ENCODE measurements around the gene PPP1R3G. TPM values are rescaled to one million over a fixed set of nuclear protein-coding genes. Genes with fewer than 3 reads are reported as not detected.

PPP1R3G gene
- total RNA-seq, 1 experiment from 2014 or later: 0.60 TPM

DNA sequence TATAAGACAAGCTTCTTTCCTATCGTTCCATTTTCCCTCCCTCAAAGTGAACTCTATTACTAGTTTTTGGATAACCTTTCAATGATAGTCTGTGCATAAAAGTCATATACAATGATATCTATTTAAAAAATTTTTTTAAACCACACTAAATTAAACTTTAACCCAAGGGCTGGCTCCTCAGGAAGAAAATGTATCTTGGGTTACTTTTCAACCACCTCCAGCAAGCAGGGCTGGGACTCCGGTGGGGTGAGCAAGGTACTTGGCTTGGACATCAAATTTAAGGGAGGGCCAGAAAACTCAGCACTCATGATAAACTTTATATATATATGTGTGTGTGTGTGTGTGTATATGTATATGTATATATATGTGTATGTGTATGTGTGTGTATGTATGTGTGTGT is 13.9 kb upstream of the PPP1R3G start:
- no peak for DNase-seq (ENCODE audit: low read depth)

DNA sequence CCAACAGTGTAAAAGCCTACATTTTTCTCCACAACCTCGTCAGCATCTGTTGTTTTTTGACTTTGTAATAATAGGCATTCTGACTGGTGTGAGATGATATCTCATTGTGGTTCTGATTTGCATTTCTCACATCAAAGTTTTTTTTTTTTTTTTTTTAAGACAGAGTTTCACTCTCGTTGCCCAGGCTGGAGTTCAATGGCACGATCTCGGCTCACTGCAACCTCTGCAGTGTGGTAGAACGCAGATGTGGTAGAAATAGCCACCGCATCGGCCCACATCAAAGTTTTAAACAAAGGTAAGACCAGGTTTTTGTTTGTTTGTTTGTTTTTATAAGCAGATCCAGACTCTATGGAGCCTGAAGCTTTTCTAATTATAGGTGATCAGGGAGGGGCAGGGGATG is 12.7 kb upstream of the PPP1R3G start:
- no peak for DNase-seq (ENCODE audit: low read depth)

DNA sequence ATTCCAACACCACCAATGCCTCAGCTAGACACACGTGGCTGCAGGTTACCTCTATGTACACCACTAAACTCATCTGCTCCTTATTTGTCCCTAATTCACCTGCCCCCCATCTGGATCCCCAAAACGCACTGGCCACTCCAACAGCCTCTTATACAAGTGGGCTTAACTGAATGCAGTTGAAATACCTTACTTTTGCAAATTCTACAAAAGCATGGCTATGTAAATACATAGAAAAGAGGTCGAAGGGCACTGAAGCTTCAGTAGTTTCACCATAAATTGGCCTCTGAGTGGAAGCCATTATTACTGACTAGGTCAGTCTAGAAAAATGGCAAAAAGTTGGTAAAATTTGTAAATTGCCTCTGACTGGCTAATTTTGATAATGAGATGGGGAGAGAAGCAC is 11.1 kb upstream of the PPP1R3G start:
- no peak for DNase-seq (ENCODE audit: low read depth)

DNA sequence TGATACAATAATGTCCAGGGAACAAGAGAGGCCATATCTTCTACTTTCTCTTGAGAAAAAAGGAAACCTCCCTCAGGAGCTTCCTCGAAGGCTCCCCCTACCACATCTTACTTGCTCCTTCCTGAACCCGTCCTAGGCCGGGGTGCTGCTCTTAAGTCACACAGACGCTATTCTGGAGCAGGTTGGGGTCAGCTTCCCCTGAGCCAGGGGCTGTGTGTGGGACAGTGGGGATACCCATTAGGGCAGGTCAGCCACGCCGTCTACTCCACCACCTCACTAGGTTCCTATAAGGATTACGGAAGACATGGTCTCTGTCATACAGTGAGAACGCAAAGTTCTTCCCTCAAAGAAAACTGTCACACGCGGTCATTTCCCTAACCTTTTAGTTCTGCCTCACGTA is 8.2 kb upstream of the PPP1R3G start:
- DNase-seq (ENCODE audit: low read depth): no peak

DNA sequence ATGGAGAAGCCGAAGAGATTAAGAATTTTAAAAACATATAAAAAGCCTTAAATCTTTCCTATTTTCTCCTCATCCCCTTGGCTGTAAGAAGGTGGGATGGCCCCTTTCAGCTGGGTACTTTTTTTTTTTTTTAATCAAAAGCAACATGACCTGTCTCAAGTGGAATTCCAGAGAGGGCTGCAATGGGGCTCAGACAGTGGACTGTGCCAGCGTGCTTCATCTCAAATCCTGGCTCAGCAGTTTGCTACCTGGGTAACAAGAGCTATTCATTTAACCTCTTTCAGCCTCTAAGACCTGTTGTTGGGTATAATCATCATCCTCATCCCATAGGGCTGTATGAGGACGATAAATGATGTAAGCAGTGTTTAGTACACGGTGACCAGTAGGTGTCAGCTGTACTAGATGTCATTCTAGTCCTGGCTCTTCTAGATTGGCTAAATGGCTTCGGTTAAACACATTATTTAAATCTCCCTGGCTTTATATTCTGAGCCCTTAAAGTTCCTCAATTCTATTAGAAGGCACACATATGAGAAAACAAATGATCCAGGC is 6.9 kb upstream of the PPP1R3G start:
- DNase-seq (ENCODE audit: low read depth): peak; percentile 37

DNA sequence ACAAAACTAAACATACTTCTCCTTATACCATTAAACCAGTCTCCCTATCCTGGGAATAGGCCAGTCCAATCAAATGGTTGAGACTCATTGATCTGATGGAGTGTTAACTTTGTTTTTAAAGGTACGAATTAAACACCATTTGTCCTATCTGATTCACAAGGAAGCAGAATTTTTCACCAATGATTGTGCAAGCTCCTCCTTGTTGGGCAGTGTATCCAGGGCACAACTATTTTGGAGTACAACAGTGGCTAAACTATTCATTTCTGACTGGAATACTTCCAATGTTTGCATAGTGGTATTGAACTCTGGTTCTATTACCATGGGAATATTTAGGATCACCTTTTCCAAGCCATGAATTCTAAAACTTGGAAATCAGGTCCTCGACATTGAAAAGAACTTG is 5.4 kb upstream of the PPP1R3G start:
- no peak for DNase-seq (ENCODE audit: low read depth)

DNA sequence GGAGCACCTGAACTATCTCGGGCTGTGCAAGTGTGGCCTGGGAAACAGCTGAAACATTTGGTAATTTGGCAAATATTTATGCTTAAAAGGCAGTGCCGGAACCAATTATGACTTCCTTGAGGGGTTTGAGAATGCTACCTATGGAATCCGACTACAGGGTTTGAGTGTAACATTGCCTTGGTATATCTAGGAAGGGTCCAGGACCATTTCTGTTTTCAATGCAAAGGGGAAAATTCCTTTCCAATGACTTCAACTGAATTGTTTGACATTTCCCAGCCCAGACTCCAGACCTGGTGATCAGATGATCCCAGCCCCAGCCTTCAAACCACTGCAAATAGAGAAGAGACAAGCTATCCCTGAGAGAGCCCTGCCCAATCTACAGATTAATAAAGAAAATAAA is 4.6 kb upstream of the PPP1R3G start:
- no peak for DNase-seq (ENCODE audit: low read depth)

DNA sequence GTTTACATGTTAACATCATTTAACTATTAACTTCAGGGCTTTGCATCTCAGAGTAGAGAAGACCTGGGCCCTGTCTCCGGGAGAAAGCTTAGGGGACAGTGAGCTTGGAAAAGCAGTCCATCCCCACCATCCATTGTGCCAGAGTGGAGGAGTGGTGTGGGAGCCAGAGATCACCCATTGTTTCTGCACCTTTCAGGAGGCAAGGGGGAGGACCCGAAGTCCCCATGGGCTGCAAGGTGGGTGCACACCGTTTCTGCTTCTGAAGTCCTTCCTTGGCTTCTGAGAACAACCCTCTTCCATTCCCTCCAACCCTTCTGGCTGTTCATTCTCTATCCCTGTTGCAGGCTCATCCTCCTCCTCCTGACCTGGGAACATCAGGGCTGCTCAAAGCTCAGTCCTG is 4.0 kb upstream of the PPP1R3G start:
- DNase-seq (ENCODE audit: low read depth): no peak

DNA sequence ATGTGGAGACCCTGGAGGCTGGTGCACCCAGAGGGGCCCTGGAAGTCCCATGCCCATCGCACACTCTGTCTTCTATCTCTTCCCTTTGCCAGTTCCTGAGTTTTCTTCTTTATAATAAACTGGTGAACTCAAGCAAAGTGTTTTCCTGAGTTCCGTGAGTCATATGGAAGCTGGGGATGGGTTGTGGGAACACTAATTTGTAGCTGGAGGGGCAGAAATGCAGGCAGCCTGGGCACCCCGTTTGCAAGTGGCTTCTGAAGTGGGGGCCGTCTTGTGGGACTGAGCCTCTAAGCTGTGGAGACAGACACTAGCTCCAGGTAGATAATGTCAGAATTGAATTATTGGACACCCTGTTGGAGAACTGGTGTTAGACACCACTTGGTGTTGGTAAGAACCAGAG is 3.2 kb upstream of the PPP1R3G start:
- DNase-seq (ENCODE audit: low read depth): peak; percentile 42

DNA sequence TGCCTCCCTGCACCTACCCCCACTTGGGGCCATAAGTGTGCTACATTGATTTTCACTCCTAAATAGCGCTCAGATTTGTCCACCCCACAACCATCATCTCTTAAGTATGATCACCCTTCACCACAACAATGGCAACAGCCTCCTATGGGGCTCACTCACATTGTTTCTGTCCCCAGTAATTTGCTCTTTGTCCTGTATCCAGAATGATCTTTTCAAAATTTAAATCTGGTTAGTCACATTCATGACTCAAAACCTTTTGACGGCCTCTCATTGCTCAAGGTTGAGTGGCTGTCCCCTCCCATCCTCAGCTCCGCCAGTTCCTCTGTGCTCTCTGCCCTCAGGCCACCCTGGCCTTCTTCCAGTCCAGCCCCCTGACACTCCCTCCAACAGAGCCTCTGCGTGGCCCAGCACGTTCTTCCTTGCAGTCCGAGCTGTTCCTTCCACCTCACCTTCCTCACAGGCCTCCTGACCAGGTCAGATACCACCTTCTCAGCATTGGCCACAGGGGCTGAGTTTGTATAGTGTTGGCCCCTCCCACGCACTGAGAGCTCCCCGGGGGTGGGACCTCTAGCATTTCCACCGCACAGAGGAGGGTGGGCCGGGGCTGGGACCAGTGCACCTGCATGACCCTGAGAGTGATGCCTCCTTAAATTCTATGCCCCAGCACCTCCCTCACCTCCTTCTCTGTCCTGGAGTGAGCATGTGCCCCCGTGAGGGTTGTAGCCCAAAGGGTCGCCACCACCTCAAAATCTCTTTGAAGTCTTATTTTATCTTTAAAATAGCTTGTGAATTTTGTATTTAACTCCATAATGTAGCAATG is 2.4 kb upstream of the PPP1R3G start:
- DNase-seq (ENCODE audit: low read depth): peak; percentile 96

DNA sequence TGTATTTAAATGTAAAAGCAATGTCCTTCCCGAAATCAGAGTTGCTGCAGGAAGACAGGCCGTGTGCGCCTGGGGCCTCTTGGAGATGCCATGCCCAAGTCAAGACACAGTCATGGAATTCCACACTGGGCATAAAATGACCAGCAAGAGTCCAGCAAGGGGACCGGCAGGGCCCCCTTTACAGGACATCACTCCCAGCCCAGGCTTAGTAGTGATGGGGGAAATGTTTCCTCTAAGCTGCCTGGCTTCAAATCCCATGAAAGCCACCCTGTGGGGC is 1.9 kb upstream of the PPP1R3G start:
- peak; percentile 3 for DNase-seq (ENCODE audit: low read depth)

DNA sequence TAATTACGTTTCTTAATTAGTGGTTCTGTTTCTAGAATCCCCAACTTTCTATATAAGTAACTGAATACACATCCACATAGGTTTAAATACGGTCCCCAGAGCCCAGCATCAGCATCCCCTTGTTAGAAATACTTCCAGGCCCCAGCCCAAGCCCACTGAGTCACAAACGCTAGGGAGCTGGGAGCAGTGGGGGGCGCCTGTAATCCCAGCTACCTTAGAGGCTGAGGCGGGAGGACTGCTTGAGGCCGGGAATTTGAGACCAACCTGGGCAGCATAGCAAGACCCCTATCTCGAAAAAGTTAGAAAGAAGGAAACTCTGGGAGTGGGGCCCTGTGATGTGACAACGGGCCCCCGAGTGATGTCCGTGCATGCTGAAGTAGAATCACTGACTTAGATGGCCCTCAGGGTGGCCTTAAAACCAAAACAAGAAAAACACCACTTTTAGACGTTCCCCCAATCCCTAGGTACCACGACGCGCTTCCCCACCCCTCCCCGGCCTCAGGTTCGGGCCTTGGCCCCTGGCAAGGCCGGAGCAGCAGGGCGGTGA is 1.3 kb upstream of the PPP1R3G start:
- no peak for DNase-seq (ENCODE audit: low read depth)

DNA sequence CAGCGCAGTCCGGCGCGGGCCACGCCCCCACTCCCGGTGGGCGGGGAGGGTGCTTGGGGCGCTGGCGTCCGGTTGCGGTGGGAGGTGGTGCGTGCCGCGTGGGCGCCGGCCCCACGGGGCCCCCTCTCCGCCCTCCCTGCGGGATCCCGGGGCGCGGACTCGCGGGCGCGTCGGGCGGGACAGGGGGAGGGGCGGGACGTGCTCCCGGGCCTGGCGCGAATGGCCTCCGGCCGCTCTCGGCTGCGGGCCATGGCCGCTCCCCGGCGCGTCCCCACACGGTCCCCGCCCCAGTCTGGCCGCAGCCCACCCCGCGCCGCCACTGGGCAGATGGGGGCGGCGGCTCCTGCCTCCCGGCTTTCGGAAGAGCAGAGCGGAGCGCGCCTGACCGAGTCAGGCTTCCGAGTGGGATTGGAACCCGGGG is 771 bp upstream of the PPP1R3G start:
- DNase-seq (ENCODE audit: low read depth): no peak

DNA sequence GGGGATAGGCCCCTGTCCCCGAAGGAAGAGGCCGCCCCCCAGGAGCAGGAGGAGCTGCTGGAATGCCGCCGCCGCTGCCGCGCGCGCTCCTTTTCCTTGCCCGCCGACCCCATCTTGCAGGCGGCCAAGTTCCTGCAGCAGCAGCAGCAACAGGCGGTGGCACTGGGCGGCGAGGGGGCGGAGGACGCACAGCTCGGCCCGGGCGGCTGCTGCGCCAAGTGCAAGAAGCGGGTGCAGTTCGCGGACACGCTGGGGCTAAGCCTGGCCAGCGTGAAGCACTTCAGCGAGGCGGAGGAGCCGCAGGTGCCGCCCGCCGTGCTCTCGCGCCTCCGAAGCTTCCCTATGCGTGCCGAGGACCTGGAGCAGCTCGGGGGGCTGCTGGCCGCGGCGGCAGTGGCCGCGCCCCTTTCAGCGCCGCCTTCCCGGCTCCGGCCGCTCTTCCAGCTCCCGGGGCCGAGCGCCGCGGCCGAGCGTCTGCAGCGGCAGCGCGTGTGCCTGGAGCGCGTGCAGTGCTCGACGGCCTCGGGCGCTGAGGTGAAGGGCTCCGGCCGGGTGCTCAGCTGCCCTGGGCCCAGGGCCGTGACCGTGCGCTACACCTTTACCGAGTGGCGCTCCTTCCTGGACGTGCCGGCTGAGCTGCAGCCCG is 630 bp downstream of the PPP1R3G start:
- DNase-seq (ENCODE audit: low read depth): peak; percentile 50

DNA sequence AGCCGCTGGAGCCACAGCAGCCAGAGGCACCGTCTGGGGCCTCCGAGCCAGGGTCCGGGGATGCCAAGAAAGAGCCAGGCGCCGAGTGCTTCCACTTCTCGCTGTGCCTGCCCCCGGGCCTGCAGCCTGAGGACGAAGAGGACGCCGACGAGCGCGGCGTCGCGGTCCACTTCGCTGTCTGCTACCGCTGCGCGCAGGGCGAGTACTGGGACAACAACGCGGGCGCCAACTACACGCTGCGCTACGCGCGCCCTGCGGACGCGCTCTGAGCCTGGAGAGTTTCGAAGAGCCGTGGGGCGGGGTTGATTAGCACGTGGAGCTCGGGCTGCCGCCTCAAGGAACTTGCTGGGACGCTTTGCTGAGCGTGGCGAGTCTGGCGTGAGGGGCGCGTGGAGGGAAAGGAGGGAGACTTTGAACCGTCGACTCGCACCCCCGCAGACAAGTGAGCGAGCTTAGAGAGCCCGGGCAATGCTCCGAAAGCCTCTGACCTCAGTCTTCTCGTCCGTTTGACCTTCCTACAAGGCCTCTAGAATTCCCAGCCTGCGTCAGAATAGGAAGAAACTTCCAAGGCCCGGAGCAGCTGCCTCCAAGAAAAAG is 1.3 kb downstream of the PPP1R3G start:
- DNase-seq (ENCODE audit: low read depth): no peak

DNA sequence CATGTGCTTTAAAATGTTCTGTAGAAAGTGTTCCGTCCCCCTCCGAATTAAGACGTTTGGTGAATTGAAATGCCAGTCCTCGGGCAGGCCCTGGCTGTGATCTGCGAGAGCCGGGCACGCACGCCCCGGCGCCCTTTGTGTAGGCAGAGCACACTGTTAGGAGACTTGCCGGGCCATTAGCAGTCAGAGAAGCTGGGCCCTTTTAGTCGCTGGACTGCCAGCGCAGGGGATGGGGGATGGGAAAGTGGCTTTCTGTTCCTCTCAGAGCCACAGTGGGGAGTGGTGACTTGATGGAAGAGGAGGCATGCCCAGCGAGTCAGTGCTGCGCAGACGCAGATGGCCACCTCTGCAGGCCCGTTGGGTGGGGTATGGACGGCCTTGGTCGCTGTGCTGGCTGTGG is 2.2 kb downstream of the PPP1R3G start:
- no peak for DNase-seq (ENCODE audit: low read depth)

DNA sequence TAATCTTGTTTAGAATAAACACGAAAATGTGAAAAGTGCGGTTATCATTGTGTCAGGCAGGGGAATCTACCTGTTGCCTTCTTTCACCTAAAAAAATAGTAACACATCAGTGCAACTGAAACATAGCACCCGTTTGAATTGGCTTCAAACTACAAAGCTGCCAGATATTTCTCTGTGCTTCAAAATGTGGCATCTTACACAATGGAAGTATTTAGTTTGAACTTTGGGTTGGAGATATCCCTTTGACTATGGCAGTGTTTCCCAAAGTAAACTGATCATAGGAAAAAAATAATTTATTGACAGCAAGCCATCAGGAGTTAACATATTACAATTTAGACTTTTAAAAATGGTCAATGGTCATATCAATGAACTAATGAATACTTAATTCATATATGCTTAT is 3.6 kb downstream of the PPP1R3G start:
- DNase-seq (ENCODE audit: low read depth): no peak

DNA sequence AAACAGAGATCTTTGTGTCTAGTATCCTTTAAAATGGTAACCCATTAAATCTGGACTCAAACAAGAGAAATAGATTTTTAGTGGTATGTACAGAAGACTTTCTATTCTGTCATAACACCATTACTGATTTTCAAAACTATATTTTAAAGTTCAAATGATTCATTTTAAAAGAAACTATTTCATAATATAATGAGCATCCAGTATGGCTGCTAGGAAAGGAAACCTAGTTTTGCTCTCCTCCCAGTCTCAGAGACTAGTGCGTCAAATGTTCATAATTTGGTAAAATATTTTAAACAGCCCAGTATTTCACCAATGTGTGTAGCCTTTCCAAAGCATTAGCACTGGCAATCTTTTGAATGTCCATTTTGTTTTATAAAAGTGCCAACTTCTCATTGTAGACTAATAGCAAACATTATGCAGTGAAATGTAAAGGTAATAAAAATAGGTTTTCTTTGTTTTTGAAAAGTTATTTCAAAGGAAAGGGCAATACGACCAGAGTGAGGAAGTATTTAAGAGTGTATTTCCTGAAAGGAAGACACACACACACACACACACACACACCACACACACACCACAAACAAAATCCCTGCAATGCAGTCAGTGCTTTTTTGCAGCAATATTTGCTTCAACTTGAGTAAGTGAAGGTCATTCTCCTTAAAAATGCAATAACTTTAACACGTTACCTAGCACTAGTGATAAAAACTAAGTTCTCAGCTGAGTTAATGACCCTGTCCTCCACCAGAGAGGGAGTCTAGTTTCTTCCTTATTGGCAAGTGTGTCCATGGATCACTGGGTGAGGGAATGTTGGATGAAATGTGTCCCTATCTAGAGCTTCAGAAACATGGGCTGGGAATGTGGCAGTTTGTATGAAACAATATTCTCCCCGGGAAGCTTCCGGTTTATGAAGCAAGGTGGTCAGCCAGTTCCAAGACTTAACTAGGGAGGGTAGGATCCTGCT is 4.6 kb downstream of the PPP1R3G start:
- no peak for DNase-seq (ENCODE audit: low read depth)

DNA sequence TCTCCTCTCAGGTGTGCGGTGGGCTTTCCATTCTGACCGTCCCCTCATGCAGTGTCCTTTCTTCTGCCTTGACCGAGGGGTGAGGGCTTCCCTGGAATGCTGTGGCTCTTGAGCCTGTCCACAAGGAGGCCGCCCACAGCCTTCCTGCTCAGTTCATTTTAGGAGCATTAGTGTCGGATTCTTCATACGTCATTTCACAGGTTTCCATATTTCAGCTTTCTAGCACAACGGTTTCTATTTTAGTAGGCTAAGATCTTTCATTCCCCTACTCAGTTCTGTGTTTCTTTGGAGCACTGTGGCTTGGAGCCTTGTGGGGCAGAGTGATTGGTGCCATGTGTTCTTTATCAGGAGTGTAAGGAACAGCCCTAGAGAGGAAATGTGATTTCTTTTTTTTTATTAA is 5.5 kb downstream of the PPP1R3G start:
- DNase-seq (ENCODE audit: low read depth): no peak

DNA sequence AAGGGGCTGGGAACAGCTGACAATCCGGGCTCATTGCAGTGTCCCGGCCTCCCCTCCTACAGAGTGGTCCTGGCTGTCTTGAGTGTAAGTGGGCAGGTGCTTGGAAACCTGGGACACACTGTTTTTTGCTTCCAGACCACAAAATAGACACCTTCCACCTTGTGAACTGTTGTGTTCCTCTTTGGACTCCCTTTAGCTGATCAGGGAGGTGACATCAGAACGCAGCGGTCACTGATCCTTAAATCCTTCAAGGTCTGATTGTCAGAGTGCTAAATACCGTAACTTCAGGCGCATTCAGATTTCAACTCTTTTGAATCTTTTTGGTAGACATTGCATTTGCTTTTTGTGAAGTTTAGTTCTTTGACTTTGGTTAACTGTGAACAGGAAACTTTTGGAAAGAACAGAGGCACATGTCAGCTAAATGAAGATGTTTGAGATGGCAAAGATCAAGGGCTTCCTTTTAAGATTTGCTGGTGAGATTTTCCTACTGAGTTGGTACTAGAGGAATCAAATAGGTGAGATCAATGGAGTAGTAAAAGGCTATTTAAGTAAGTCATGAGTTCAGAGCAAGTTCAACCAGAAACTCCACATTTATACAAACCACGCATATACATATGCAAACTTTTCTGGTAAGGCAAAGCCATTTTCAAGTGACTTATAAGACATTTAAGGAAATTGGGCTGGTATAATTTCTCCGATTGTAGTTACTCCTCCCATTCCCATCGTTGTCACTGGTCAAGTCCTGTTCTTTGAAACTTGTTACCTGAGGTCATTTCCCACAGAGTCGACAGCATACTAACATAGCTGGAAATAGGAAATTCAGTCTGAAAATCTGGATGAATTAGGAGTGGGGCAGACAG is 6.3 kb downstream of the PPP1R3G start:
- no peak for DNase-seq (ENCODE audit: low read depth)

Measured in RPMI7951 (cell line).